ENCODE results near the gene COL25A1. TPM values are rescaled to one million over a fixed set of nuclear protein-coding genes. Genes with fewer than 3 reads are reported as not detected.

The COL25A1 gene
- polyA plus RNA-seq, 1 donor: 2.5 TPM

- H3K27ac ChIP-seq (ENCODE audit: low read length): no peak overlapping the region
- WGBS (ENCODE audit: insufficient coverage, low lambda C conversion rate): no CpG with 5 or more reads among the region's 4 CpGs
Observed at GRCh38 chr4:109248322-109248900, 54.0 kb downstream of the COL25A1 start.

DNA sequence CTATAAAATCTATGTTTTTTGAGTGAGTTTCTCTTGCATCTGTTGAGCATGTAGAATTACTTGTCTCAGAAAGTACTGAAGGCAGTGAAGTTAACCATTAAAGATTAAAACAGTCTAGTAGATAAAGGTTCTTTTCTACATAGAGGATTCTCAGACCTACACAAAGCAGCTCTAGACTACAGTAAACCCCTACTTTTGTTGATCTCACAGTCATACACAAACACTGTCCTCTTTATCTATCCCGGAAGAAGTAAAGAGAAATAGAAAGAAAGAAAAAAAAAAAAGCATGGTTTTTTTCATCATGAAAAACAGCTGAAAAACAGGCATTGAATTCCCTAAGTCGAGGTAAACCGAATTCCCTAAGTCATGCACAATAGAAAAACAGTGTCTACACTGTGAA is 58.6 kb downstream of the COL25A1 start:
- H3K4me1 ChIP-seq (ENCODE audit: control insufficient read depth, insufficient read depth, low read length): no peaks in the 10 kb centered on the region
- no peaks in the 10 kb centered on the region for H3K27me3 ChIP-seq (ENCODE audit: control insufficient read depth, insufficient read depth, low read length)
- H3K9me3 ChIP-seq (ENCODE audit: control insufficient read depth, low read depth, low read length): no peaks in the 10 kb centered on the region
- no peak for DNase-seq
- no peak overlapping the region for H3K4me3 ChIP-seq (ENCODE audit: low read length)
- H3K36me3 ChIP-seq (ENCODE audit: control insufficient read depth, insufficient read depth, low read length): no peaks in the 10 kb centered on the region
- WGBS (ENCODE audit: insufficient coverage, low lambda C conversion rate): 93% methylated on average over 2 of the region's 3 CpGs
- no peak overlapping the region for H3K27ac ChIP-seq (ENCODE audit: low read length)

More at GRCh38 chr4:109248322-109248900, 54.0 kb downstream of the COL25A1 start:
- H3K4me3 ChIP-seq (ENCODE audit: low read length): no peak overlapping the region
- DNase-seq: no peak
- H3K36me3 ChIP-seq (ENCODE audit: control insufficient read depth, insufficient read depth, low read length): no peaks in the 10 kb centered on the region
- no peaks in the 10 kb centered on the region for H3K27me3 ChIP-seq (ENCODE audit: control insufficient read depth, insufficient read depth, low read length)
- no peaks in the 10 kb centered on the region for H3K9me3 ChIP-seq (ENCODE audit: control insufficient read depth, low read depth, low read length)
- no peaks in the 10 kb centered on the region for H3K4me1 ChIP-seq (ENCODE audit: control insufficient read depth, insufficient read depth, low read length)

DNA sequence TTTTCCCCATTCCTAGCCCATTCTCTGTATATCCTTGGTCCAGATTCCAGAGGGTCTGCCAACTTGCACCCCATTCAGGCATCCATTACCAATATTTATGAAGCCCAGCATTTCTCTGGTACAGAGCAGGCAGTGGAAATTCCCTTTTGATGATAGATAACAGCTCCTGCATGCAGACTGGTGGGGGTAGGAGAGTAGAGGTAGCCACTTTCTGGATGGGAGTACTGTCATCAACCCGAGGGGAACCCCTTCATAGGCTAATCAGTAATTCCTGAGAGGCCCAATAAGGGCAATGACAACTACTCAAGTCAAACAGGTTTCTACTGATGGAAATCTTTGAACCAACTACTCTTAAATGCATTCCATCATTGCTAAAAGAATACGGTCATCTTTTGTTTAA is 63.7 kb downstream of the COL25A1 start:
- Histone ChIP-seq H3K36me3 (ENCODE audit: control insufficient read depth, insufficient read depth, low read length) (no peaks in the 10 kb centered on the region), H3K4me3 (ENCODE audit: low read length) (no peak overlapping the region), H3K4me1 (ENCODE audit: control insufficient read depth, insufficient read depth, low read length) (no peaks in the 10 kb centered on the region), H3K27ac (ENCODE audit: low read length) (no peak overlapping the region), H3K9me3 (ENCODE audit: control insufficient read depth, low read depth, low read length) (no peaks in the 10 kb centered on the region), H3K27me3 (ENCODE audit: control insufficient read depth, insufficient read depth, low read length) (no peaks in the 10 kb centered on the region)
- WGBS (ENCODE audit: insufficient coverage, low lambda C conversion rate): no CpG with 5 or more reads among the region's 2 CpGs
- no peak for DNase-seq

- Histone ChIP-seq H3K9me3 (ENCODE audit: control insufficient read depth, low read depth, low read length) (no peaks in the 10 kb centered on the region), H3K27ac (ENCODE audit: low read length) (no peak overlapping the region), H3K27me3 (ENCODE audit: control insufficient read depth, insufficient read depth, low read length) (no peaks in the 10 kb centered on the region), H3K4me3 (ENCODE audit: low read length) (no peak overlapping the region), H3K4me1 (ENCODE audit: control insufficient read depth, insufficient read depth, low read length) (no peaks in the 10 kb centered on the region), H3K36me3 (ENCODE audit: control insufficient read depth, insufficient read depth, low read length) (no peaks in the 10 kb centered on the region)
- WGBS (ENCODE audit: insufficient coverage, low lambda C conversion rate): 100% methylated on average over 1 of the region's 1 CpG
- no peak for DNase-seq
Observed at GRCh38 chr4:109235683-109236082, 66.8 kb downstream of the COL25A1 start.

DNA sequence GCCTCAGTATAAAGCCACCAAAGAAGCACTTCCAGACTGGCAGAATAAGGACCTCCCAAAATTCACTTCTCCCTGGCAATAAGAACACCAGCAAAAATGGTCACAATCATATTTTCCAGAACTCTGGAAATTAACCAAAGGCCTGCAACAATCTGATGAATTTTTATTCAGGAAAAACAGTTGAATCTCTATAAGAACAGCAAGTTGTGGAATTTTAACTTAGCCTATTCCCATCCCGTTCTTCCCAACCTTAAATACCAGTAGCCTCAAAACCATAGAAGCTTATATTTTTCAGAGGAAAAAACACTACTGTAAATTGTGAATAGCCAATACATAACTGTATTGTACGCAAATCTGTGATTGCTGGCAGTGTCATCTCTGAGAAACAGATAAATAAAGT is 67.9 kb downstream of the COL25A1 start:
- no peaks in the 10 kb centered on the region for H3K27me3 ChIP-seq (ENCODE audit: control insufficient read depth, insufficient read depth, low read length)
- H3K4me3 ChIP-seq (ENCODE audit: low read length): no peak overlapping the region
- H3K9me3 ChIP-seq (ENCODE audit: control insufficient read depth, low read depth, low read length): no peaks in the 10 kb centered on the region
- no peaks in the 10 kb centered on the region for H3K4me1 ChIP-seq (ENCODE audit: control insufficient read depth, insufficient read depth, low read length)
- no peak overlapping the region for H3K27ac ChIP-seq (ENCODE audit: low read length)
- H3K36me3 ChIP-seq (ENCODE audit: control insufficient read depth, insufficient read depth, low read length): no peaks in the 10 kb centered on the region
- WGBS (ENCODE audit: insufficient coverage, low lambda C conversion rate): no CpG with 5 or more reads among the region's 2 CpGs
- DNase-seq: no peak

GRCh38 chr4:109233570-109233969 is 68.9 kb downstream of the COL25A1 start:
- WGBS (ENCODE audit: insufficient coverage, low lambda C conversion rate): no CpG with 5 or more reads among the region's 1 CpG
- Histone ChIP-seq H3K4me1 (ENCODE audit: control insufficient read depth, insufficient read depth, low read length) (no peaks in the 10 kb centered on the region), H3K4me3 (ENCODE audit: low read length) (no peak overlapping the region), H3K27ac (ENCODE audit: low read length) (no peak overlapping the region), H3K36me3 (ENCODE audit: control insufficient read depth, insufficient read depth, low read length) (no peaks in the 10 kb centered on the region), H3K27me3 (ENCODE audit: control insufficient read depth, insufficient read depth, low read length) (no peaks in the 10 kb centered on the region), H3K9me3 (ENCODE audit: control insufficient read depth, low read depth, low read length) (no peaks in the 10 kb centered on the region)
- DNase-seq: no peak

GRCh38 chr4:109232681-109233080 is 69.8 kb downstream of the COL25A1 start:
- no peaks in the 10 kb centered on the region for H3K27me3 ChIP-seq (ENCODE audit: control insufficient read depth, insufficient read depth, low read length)
- no peaks in the 10 kb centered on the region for H3K36me3 ChIP-seq (ENCODE audit: control insufficient read depth, insufficient read depth, low read length)
- no peaks in the 10 kb centered on the region for H3K4me1 ChIP-seq (ENCODE audit: control insufficient read depth, insufficient read depth, low read length)
- no peak overlapping the region for H3K4me3 ChIP-seq (ENCODE audit: low read length)
- H3K9me3 ChIP-seq (ENCODE audit: control insufficient read depth, low read depth, low read length): no peaks in the 10 kb centered on the region
- no peak overlapping the region for H3K27ac ChIP-seq (ENCODE audit: low read length)
- no CpG with 5 or more reads among the region's 1 CpG for WGBS (ENCODE audit: insufficient coverage, low lambda C conversion rate)
- peak in 1 of 2 donors; percentile 4 for DNase-seq

DNA sequence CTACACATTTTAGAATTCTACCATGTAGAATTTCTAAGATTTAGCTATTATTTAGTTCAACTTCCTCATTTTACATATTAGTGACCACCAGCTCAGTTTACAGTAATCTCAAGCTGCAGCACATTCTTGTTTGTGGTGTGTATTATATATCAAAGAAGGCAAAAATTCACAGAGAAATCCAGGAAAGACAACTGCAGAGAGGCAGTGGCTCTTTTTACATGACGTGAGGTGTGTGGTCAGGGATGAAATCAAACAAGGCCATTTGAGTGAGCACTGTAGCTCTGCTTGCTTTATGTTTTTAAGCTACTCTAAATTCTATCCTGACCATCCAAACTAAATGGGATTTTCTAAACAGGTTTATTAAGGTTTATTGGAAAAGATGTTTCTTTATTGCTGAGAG is 71.1 kb downstream of the COL25A1 start:
- no peaks in the 10 kb centered on the region for H3K36me3 ChIP-seq (ENCODE audit: control insufficient read depth, insufficient read depth, low read length)
- no peaks in the 10 kb centered on the region for H3K27me3 ChIP-seq (ENCODE audit: control insufficient read depth, insufficient read depth, low read length)
- DNase-seq: no peak
- H3K4me3 ChIP-seq (ENCODE audit: low read length): no peak overlapping the region
- no CpG with 5 or more reads among the region's 1 CpG for WGBS (ENCODE audit: insufficient coverage, low lambda C conversion rate)
- no peaks in the 10 kb centered on the region for H3K9me3 ChIP-seq (ENCODE audit: control insufficient read depth, low read depth, low read length)
- no peaks in the 10 kb centered on the region for H3K4me1 ChIP-seq (ENCODE audit: control insufficient read depth, insufficient read depth, low read length)
- no peak overlapping the region for H3K27ac ChIP-seq (ENCODE audit: low read length)

GRCh38 chr4:109229028-109229427 is 73.4 kb downstream of the COL25A1 start:
- H3K27ac ChIP-seq (ENCODE audit: low read length): no peak overlapping the region
- no peaks in the 10 kb centered on the region for H3K4me1 ChIP-seq (ENCODE audit: control insufficient read depth, insufficient read depth, low read length)
- no peak for DNase-seq
- 90% methylated on average over 2 of the region's 2 CpGs for WGBS (ENCODE audit: insufficient coverage, low lambda C conversion rate)
- H3K27me3 ChIP-seq (ENCODE audit: control insufficient read depth, insufficient read depth, low read length): no peaks in the 10 kb centered on the region
- H3K36me3 ChIP-seq (ENCODE audit: control insufficient read depth, insufficient read depth, low read length): no peaks in the 10 kb centered on the region
- H3K4me3 ChIP-seq (ENCODE audit: low read length): no peak overlapping the region
- H3K9me3 ChIP-seq (ENCODE audit: control insufficient read depth, low read depth, low read length): no peaks in the 10 kb centered on the region

DNA sequence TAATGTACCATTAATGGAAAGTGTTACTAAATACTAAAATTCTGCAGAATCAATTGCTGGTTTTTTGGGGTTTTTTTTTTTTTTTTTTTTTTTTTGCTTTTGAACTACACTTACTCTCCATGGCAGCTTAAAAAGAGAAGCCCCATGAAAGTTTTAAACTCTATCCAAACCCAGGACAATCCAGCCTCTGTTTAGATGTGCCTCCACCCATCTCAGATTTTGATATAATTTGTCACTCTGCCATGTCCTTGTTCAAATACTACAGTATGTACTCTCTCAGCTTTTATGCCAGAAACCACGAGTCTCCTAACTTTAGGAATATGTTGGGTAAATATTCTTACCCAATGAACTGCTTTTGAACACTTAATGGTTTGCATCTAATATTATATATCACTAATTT is 84.2 kb downstream of the COL25A1 start:
- WGBS (ENCODE audit: insufficient coverage, low lambda C conversion rate): no CpG with 5 or more reads among the region's 1 CpG
- DNase-seq: no peak

DNA sequence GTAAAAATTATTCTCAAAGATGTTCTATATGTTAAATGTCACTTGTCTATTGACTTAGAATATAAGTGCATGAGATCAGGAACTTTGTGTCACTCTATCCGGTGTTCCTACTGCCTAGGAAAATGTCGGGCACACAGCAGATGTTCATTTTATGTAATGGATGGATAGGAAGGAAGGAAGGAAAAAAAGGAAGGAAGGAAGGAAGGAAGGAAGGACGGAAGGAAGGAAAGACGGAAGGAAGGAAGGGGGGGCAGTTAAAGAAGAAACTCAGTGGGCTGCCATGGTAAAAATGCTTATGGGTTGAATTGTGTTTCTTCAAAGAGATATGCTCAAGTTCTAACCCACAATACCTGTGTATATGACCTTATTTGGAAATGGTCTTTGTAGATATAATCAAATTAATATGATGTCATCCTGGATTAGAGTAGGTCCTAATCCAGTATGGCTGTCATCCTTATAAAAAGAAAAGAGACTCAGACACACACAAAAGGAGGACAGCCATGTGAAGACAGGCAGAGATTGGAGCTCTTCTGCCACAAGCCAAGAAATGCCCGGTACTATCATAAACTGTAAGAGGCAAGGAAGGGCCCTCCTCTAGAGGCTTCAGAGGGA is 86.3 kb downstream of the COL25A1 start:
- Histone ChIP-seq H3K9me3 (ENCODE audit: control insufficient read depth, low read depth, low read length) (peaks cover 2% of the 10 kb centered on the region), H3K4me1 (ENCODE audit: control insufficient read depth, insufficient read depth, low read length) (no peaks in the 10 kb centered on the region), H3K36me3 (ENCODE audit: control insufficient read depth, insufficient read depth, low read length) (no peaks in the 10 kb centered on the region), H3K27ac (ENCODE audit: low read length) (no peak overlapping the region), H3K27me3 (ENCODE audit: control insufficient read depth, insufficient read depth, low read length) (no peaks in the 10 kb centered on the region), H3K4me3 (ENCODE audit: low read length) (no peak overlapping the region)
- DNase-seq: no peak
- WGBS (ENCODE audit: insufficient coverage, low lambda C conversion rate): 94% methylated on average over 4 of the region's 5 CpGs

More for the DNA sequence above, 84.2 kb downstream of the COL25A1 start:
- Histone ChIP-seq H3K36me3 (ENCODE audit: control insufficient read depth, insufficient read depth, low read length) (no peaks in the 10 kb centered on the region), H3K4me1 (ENCODE audit: control insufficient read depth, insufficient read depth, low read length) (no peaks in the 10 kb centered on the region), H3K9me3 (ENCODE audit: control insufficient read depth, low read depth, low read length) (peaks cover 2% of the 10 kb centered on the region), H3K27ac (ENCODE audit: low read length) (no peak overlapping the region), H3K4me3 (ENCODE audit: low read length) (no peak overlapping the region), H3K27me3 (ENCODE audit: control insufficient read depth, insufficient read depth, low read length) (no peaks in the 10 kb centered on the region)

All from large intestine (tissue), 3 donors.